Effector memory CD8-positive, alpha-beta T cell (primary cell): ENCODE data around the gene CENPI.
"Not testable (repeated sequence)": the region's sequence is repeated elsewhere in the genome, so short reads cannot be mapped to it uniquely, and the experiment has no call there.

Source experiments
- ATAC-seq: fragments of 150-1000 bp; cut with Tn5 transposase; replicated peaks from 2 replicates; pipeline ENCODE4 v1.10.0; 2021; ENCODE audit warnings: mild to moderate bottlenecking, moderate library complexity
- DNase-seq, 3 experiments: peaks; one replicate each; pipeline ENCODE4 v3.0.0; 2021
- H3K27ac Mint-ChIP-seq, 2 donors: one replicate each; pipeline ENCODE4 v1.8.0; 2022; ENCODE audit warnings: mild to moderate bottlenecking in 2 of 2, mixed read lengths in 2 of 2, moderate library complexity in 2 of 2
- H3K27me3 Mint-ChIP-seq, 2 donors: one replicate each; pipeline ENCODE4 v1.8.0; 2022; ENCODE audit warnings: mixed read lengths in 2 of 2
- H3K36me3 Mint-ChIP-seq: one replicate; pipeline ENCODE4 v1.8.0; 2022; ENCODE audit warnings: mild to moderate bottlenecking, moderate library complexity, mixed read lengths; ENCODE audit not compliant: insufficient read depth
- H3K4me1 Mint-ChIP-seq, 2 donors: one replicate each; pipeline ENCODE4 v1.8.0; 2022; ENCODE audit warnings: low read depth in 2 of 2, mixed read lengths in 2 of 2
- H3K4me3 Mint-ChIP-seq, 2 donors: one replicate each; pipeline ENCODE4 v1.8.0; 2022; ENCODE audit warnings: mild to moderate bottlenecking in 2 of 2, mixed read lengths in 2 of 2, moderate library complexity in 2 of 2
- H3K9me3 Mint-ChIP-seq, 2 donors: one replicate each; pipeline ENCODE4 v1.8.0; 2022; ENCODE audit warnings: mixed read lengths in 2 of 2
- total RNA-seq, 9 experiments: gene quantifications; one replicate each; lab custom pipeline; 2026; lab: John Stamatoyannopoulos, UW

The CENPI gene, protein sequence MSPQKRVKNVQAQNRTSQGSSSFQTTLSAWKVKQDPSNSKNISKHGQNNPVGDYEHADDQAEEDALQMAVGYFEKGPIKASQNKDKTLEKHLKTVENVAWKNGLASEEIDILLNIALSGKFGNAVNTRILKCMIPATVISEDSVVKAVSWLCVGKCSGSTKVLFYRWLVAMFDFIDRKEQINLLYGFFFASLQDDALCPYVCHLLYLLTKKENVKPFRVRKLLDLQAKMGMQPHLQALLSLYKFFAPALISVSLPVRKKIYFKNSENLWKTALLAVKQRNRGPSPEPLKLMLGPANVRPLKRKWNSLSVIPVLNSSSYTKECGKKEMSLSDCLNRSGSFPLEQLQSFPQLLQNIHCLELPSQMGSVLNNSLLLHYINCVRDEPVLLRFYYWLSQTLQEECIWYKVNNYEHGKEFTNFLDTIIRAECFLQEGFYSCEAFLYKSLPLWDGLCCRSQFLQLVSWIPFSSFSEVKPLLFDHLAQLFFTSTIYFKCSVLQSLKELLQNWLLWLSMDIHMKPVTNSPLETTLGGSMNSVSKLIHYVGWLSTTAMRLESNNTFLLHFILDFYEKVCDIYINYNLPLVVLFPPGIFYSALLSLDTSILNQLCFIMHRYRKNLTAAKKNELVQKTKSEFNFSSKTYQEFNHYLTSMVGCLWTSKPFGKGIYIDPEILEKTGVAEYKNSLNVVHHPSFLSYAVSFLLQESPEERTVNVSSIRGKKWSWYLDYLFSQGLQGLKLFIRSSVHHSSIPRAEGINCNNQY
- total RNA-seq = 0.57 to 5.1 (median 2.2) reads per million in 9 experiments

- H3K4me3 Mint-ChIP-seq = peak within 1 kb of the TSS; percentile 75 to 77
Measured at GRCh38 chrX:101097546-101098453, at the start of gene CENPI. Gene CENPI (plus strand): TSS chrX:101098204. CDS start chrX:101101071, 2,867 bp downstream.

DNA sequence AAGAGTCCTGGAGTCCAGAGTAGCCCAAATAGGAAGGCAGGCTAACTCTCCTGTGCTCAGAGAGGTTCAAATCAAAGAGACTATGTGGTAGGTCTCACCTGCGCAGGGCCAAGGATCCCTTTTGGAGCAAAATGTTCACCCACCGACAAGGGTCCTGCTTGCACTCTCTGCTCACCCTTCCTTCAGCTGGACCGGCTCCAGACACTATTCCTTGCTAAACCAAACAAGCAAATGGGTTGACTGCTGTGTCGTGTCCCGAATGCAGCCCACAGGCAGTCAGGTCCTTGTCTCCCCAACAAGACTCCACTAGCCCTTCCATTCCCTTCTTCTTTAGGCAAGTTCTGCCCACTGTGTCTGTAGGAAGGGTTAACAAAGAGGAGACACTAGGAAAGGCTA is 46.9 kb upstream of the CENPI start:
- Mint-ChIP-seq H3K27ac (peak overlapping the region; percentile 97 to 99), H3K4me1 (peaks cover 14 to 16% of the 10 kb centered on the region in 2 donors), H3K4me3 (peak overlapping the region; percentile 86 to 88), H3K36me3 (peaks cover 16% of the 10 kb centered on the region), H3K9me3 (no peaks in the 10 kb centered on the region), H3K27me3 (no peaks in the 10 kb centered on the region)
- no peak for DNase-seq
- no peak for ATAC-seq

More at GRCh38 chrX:101097546-101098453, at the start of gene CENPI:
- Mint-ChIP-seq H3K9me3 (no peaks in the 10 kb centered on the region), H3K36me3 (peaks cover 4% of the 10 kb centered on the region), H3K27me3 (no peaks in the 10 kb centered on the region), H3K27ac (peak within 1 kb of the TSS; percentile 84 to 91), H3K4me1 (peaks cover 7 to 8% of the 10 kb centered on the region in 2 donors)
- ATAC-seq (peak; percentile 99), DNase-seq (peak; percentile 88 to 91 (median 90))

- Mint-ChIP-seq H3K36me3 (peaks cover 16% of the 10 kb centered on the region), H3K27me3 (no peaks in the 10 kb centered on the region), H3K4me1 (peaks cover 14% of the 10 kb centered on the region in 2 donors), H3K4me3 (peak within 1 kb of the TSS; percentile 86 to 88), H3K9me3 (no peaks in the 10 kb centered on the region), H3K27ac (peak within 1 kb of the TSS; percentile 97 to 99)
- ATAC-seq (peak; percentile 84), DNase-seq (peak; percentile 62 to 73 (median 71))
Measured at GRCh38 chrX:101051549-101052302, 46.3 kb upstream of the CENPI start, which contains the start of gene TRMT2B. Gene TRMT2B (minus strand): TSS chrX:101052111. CDS start chrX:101042289, 9,822 bp downstream.

GRCh38 chrX:101056551-101056950 is 41.5 kb upstream of the CENPI start:
- H3K27me3 Mint-ChIP-seq, H3K27ac Mint-ChIP-seq, H3K4me3 Mint-ChIP-seq, H3K9me3 Mint-ChIP-seq, H3K4me1 Mint-ChIP-seq, ATAC-seq, H3K36me3 Mint-ChIP-seq, DNase-seq: not testable (repeated sequence)

DNA sequence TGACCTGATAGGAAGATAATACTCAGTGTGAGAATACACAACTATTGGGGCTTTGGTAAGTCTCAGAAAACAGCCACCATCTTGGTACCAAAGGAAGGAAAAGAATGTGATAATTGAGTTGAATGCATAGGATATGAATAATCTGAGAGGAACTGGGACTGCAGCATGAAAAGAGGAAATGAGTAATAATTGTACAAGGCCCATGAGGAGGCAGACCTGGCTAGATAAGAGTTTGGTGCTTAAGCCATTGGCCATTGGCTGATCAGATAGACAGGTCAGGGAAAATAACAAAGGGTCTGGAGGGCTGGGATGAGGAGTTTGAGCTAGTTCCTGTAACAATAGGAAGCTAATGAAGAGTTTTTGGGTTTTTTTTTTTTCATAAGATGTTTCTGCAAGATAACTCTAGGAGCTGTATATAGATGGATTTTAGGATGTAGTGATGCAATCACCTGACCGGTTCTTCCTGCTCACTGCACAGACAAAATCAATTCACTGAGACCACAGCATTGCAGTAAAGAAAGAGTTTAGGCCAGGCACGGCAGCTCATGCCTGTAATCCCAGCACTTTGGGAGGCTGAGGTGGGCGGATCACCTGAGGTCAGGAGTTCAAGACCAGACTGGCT is 40.8 kb upstream of the CENPI start:
- Mint-ChIP-seq H3K4me3 (no peak overlapping the region), H3K36me3 (no peaks in the 10 kb centered on the region), H3K9me3 (no peaks in the 10 kb centered on the region), H3K27me3 (no peaks in the 10 kb centered on the region), H3K27ac (no peak overlapping the region), H3K4me1 (no peaks in the 10 kb centered on the region)
- DNase-seq (no peak), ATAC-seq (no peak)

DNA sequence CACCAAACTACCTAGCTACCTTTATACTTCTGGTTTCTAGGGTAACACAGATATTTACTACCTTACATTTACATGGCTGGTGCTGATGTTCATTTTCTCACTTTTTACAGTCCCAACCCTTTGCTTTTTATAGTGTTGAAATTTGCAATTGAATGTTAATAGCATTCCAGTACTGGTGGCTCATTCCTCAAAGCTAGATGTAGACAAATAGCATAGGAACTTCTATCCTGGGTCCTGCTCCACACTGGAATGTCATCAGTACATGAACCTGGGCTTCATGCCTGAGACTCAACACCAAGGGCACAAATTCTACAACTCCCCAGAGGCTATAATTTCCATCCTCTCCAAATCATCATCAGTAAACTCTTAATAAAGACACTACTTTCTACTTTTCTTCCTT is 35.8 kb upstream of the CENPI start:
- H3K4me1 Mint-ChIP-seq = no peaks in the 10 kb centered on the region
- no peaks in the 10 kb centered on the region for H3K9me3 Mint-ChIP-seq
- no peak overlapping the region for H3K4me3 Mint-ChIP-seq
- DNase-seq (no peak), ATAC-seq (no peak)
- peaks cover 5 to 9% of the 10 kb centered on the region in 2 donors for H3K27me3 Mint-ChIP-seq
- H3K36me3 Mint-ChIP-seq = no peaks in the 10 kb centered on the region
- no peak overlapping the region for H3K27ac Mint-ChIP-seq

GRCh38 chrX:101071582-101071981 is 26.4 kb upstream of the CENPI start:
- DNase-seq = no peak
- H3K9me3 Mint-ChIP-seq = no peaks in the 10 kb centered on the region
- H3K27ac Mint-ChIP-seq = no peak overlapping the region
- H3K4me1 Mint-ChIP-seq = no peaks in the 10 kb centered on the region
- no peak overlapping the region for H3K4me3 Mint-ChIP-seq
- no peak for ATAC-seq
- H3K27me3 Mint-ChIP-seq = no peaks in the 10 kb centered on the region
- no peaks in the 10 kb centered on the region for H3K36me3 Mint-ChIP-seq

GRCh38 chrX:101078716-101079598 is 19.0 kb upstream of the CENPI start, which contains the start of gene TMEM35A:
Gene TMEM35A (plus strand): TSS chrX:101078879. CDS start chrX:101079003, 124 bp downstream.
- DNase-seq = no peak
- no peaks in the 10 kb centered on the region for H3K9me3 Mint-ChIP-seq
- no peak within 1 kb of the TSS for H3K4me3 Mint-ChIP-seq
- ATAC-seq = no peak
- H3K4me1 Mint-ChIP-seq = peaks cover 3 to 7% of the 10 kb centered on the region in 2 donors
- H3K27ac Mint-ChIP-seq = no peak within 1 kb of the TSS
- H3K27me3 Mint-ChIP-seq = peaks cover 9 to 28% of the 10 kb centered on the region in 2 donors
- H3K36me3 Mint-ChIP-seq = peaks cover 4% of the 10 kb centered on the region

- no peak overlapping the region for H3K27ac Mint-ChIP-seq
- ATAC-seq (no peak), DNase-seq (no peak)
- peaks cover 3 to 7% of the 10 kb centered on the region in 2 donors for H3K4me1 Mint-ChIP-seq
- no peak overlapping the region for H3K4me3 Mint-ChIP-seq
- H3K9me3 Mint-ChIP-seq = no peaks in the 10 kb centered on the region
- peaks cover 9 to 28% of the 10 kb centered on the region in 2 donors for H3K27me3 Mint-ChIP-seq
- peaks cover 4% of the 10 kb centered on the region for H3K36me3 Mint-ChIP-seq
Measured at GRCh38 chrX:101079736-101080270, 18.2 kb upstream of the CENPI start.

DNA sequence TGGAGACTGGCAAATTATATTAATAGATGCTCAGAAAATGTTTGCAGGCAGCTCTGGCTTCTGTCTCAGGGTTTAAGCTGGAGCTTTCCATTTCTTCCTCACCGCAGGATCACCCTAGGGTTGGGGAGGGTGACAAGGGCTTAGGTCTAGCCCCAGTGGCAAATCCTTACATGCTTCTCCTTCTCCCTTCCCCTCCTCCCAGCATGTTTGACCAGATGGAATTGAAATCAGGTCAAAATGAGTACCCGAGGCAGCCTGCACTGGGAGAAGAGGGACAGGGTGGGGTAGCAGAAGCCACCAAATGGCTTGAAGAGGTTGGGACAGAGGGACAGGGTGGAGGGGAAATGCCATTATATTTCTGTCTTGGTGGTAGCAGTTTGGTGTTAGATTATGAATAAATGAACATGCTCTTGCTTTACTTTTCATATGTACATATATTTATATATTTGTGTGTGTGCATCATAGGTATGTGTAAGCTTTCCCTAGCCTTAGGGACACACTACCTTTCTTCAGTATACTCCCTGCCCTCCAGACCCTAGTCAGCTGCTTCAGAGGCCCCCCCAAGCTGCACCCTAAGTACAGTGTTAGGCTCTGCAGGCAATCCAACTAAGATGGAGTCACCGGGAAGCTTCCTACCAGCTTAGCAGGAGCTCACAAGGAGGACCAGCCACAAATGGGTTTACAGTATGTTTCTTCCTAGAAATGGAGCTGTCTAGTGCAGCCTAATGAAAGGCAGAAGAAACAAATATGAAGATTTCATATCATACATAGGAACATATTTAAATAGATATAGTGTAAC is 17.5 kb upstream of the CENPI start:
- H3K27ac Mint-ChIP-seq = no peak overlapping the region
- no peak for ATAC-seq
- peaks cover 4% of the 10 kb centered on the region for H3K36me3 Mint-ChIP-seq
- peaks cover 9 to 28% of the 10 kb centered on the region in 2 donors for H3K27me3 Mint-ChIP-seq
- DNase-seq = no peak
- H3K4me3 Mint-ChIP-seq = no peak overlapping the region
- peaks cover 3 to 7% of the 10 kb centered on the region in 2 donors for H3K4me1 Mint-ChIP-seq
- H3K9me3 Mint-ChIP-seq = no peaks in the 10 kb centered on the region
